B cell (primary cell): ENCODE measurements around the gene SNAP47. TPM values are rescaled to one million over a fixed set of nuclear protein-coding genes. Genes with fewer than 3 reads are reported as not detected.

Experiments used
- ATAC-seq: fragments of 200-7000 bp; cut with Tn5 transposase; one replicate; pipeline ENCODE4 v1.10.0; 2021; ENCODE audit warnings: low read depth, mild to moderate bottlenecking, moderate number of reproducible peaks, moderate library complexity
- CTCF ChIA-PET: fragments of 350-600 bp; sonication (Branson Sonifier 250); formaldehyde crosslinking; loops from one replicate; lab custom pipeline; 2021; ENCODE audit warnings: antibody characterized with exemption, inconsistent platforms; lab: Charles Lee
- POLR2A ChIA-PET: fragments of 350-600 bp; sonication (Branson Sonifier 250); formaldehyde crosslinking; loops from one replicate; lab custom pipeline; 2021; ENCODE audit warnings: antibody characterized with exemption; lab: Charles Lee
- DNase-seq: peaks from one replicate; pipeline ENCODE4 v3.0.0; 2013
- H2AFZ ChIP-seq: 2 replicates; pipeline ENCODE4 v1.6.1; 2012; ENCODE audit warnings: mild to moderate bottlenecking, low read depth, low read length; ENCODE audit not compliant: insufficient read depth, poor library complexity, severe bottlenecking
- H3K27ac ChIP-seq, 2 donors: 1 replicate in 1 of 2; 2 replicates in 1 of 2; pipeline ENCODE4 v1.5.1; 2012 to 2013; ENCODE audit warnings: low read length in 2 of 2, mild to moderate bottlenecking in 2 of 2, moderate library complexity in 1 of 2
- H3K27me3 ChIP-seq, 4 experiments: fragments of 200-600 bp in 1 of 4; sonication (generic) in 1 of 4; replicated peaks in 1 of 4; 1 replicate in 2 of 4; 2 replicates in 2 of 4; pipeline versions ENCODE4 v1.6.1 to v1.7.0; 2013 to 2016; ENCODE audit warnings: low read length in 3 of 4, mild to moderate bottlenecking in 2 of 4, mixed read lengths in 1 of 4, moderate library complexity in 1 of 4; ENCODE audit not compliant: insufficient read depth in 4 of 4, control insufficient read depth in 3 of 4; ENCODE audit errors: control extremely low read depth in 1 of 4
- H3K36me3 ChIP-seq, 2 experiments: replicated peaks in 1 of 2; 1 replicate in 1 of 2; 2 replicates in 1 of 2; pipeline versions ENCODE4 v1.6.1 to v1.7.1; 2013; ENCODE audit warnings: low read length in 1 of 2; ENCODE audit not compliant: insufficient read depth in 2 of 2, control insufficient read depth in 1 of 2; ENCODE audit errors: control extremely low read depth in 1 of 2, extremely low read depth in 1 of 2
- H3K4me1 ChIP-seq, 2 donors: fragments of 200-600 bp in 1 of 2; sonication (generic) in 1 of 2; 1 replicate in 1 of 2; 2 replicates in 1 of 2; pipeline versions ENCODE4 v1.5.1 to v1.6.1; 2013 to 2017; ENCODE audit warnings: low read length in 2 of 2; ENCODE audit not compliant: control insufficient read depth in 2 of 2, insufficient read depth in 2 of 2
- H3K4me2 ChIP-seq: replicated peaks from 2 replicates; pipeline ENCODE3; 2012; ENCODE audit warnings: mild to moderate bottlenecking, low read depth, low read length; ENCODE audit not compliant: poor library complexity, severe bottlenecking
- H3K4me3 ChIP-seq, 5 experiments: fragments of 200-600 bp in 1 of 5; sonication (generic) in 1 of 5; 1 replicate in 3 of 5; 2 replicates in 2 of 5; pipeline versions ENCODE4 v1.5.1 to v1.7.0; 2011 to 2016; ENCODE audit warnings: low read length in 4 of 5, mild to moderate bottlenecking in 4 of 5, low read depth in 2 of 5, control low read depth in 1 of 5, moderate library complexity in 1 of 5; ENCODE audit not compliant: insufficient read depth in 1 of 5; ENCODE audit errors: control extremely low read depth in 1 of 5, extremely low read depth in 1 of 5
- H3K79me2 ChIP-seq: fragments of 200-600 bp; sonication (generic); one replicate; pipeline ENCODE4 v1.6.0; 2016; ENCODE audit warnings: low read length; ENCODE audit not compliant: control insufficient read depth, insufficient read depth
- H3K9ac ChIP-seq: fragments of 200-600 bp; sonication (generic); 2 replicates; pipeline ENCODE4 v1.6.1; 2017; ENCODE audit warnings: mild to moderate bottlenecking, low read length, moderate library complexity
- H3K9me3 ChIP-seq, 3 donors: one replicate each; pipeline versions ENCODE4 v1.6.1 to v1.7.1; 2013; ENCODE audit warnings: low read length in 2 of 3; ENCODE audit not compliant: control insufficient read depth in 2 of 3, insufficient read depth in 1 of 3; ENCODE audit errors: control extremely low read depth in 1 of 3
- H4K20me1 ChIP-seq: 2 replicates; pipeline ENCODE4 v1.6.0; 2012; ENCODE audit warnings: mild to moderate bottlenecking, low read length; ENCODE audit not compliant: insufficient read depth, control insufficient read depth, poor library complexity, severe bottlenecking
- H3K27ac Mint-ChIP-seq: one replicate; pipeline ENCODE4 v1.8.0; 2021; ENCODE audit warnings: mixed read lengths
- H3K27me3 Mint-ChIP-seq: one replicate; pipeline ENCODE4 v1.8.0; 2021; ENCODE audit warnings: mixed read lengths
- H3K4me1 Mint-ChIP-seq: one replicate; pipeline ENCODE4 v1.8.0; 2021; ENCODE audit warnings: mixed read lengths
- H3K4me3 Mint-ChIP-seq: one replicate; pipeline ENCODE4 v1.8.0; 2021; ENCODE audit warnings: mixed read lengths
- H3K9me3 Mint-ChIP-seq: one replicate; pipeline ENCODE4 v1.8.0; 2022; ENCODE audit warnings: mixed read lengths; ENCODE audit not compliant: insufficient read depth
- EZH2 ChIP-seq: IDR thresholded peaks from 2 replicates; pipeline ENCODE4 v1.6.1; 2012; ENCODE audit warnings: borderline replicate concordance, low read depth, mild to moderate bottlenecking, moderate library complexity, low read length; ENCODE audit not compliant: insufficient read depth, poor library complexity, severe bottlenecking
- WGBS: methylation state at CpG from one replicate; pipeline ENCODE4 v1.1.5; 2013; ENCODE audit warnings: missing lambda C conversion rate; ENCODE audit not compliant: insufficient coverage; 5-methylcytosine and 5-hydroxymethylcytosine counted together
- intact Hi-C: fragments of 100-400 bp; cut with micrococcal nuclease; formaldehyde crosslinking; loops from one replicate; pipeline ENCODE4 v1.10.0; 2022
- polyA plus RNA-seq: library from polyadenylated mRNA; depleted of rRNA; stranded (reverse); fragments of >200 nt; gene quantifications from 2 replicates; pipeline ENCODE4 v1.2.3, GENCODE V29; 2012
- total RNA-seq, 2 donors: library from RNA; stranded (reverse); fragments of 120-200 nt in 1 of 2; gene quantifications; 1 replicate in 1 of 2; 2 replicates in 1 of 2; pipeline versions ENCODE4 v1.2.3 to v1.2.4, GENCODE V29; 2013 to 2022
- TF ChIP-seq, protein P1 (sequence below): fragments of 200-600 bp; IDR thresholded peaks from one replicate; pipeline ENCODE4 v1.8.0; 2022; ENCODE audit warnings: antibody characterized with exemption, mild to moderate bottlenecking

SNAP47 gene
- total and polyA plus RNA-seq, 2 donors (not counting 1 experiment from before 2014, with no cell fraction given): 25.6 to 34.9 TPM

GRCh38 chr1:227754958-227755357 is 19.7 kb downstream of the SNAP47 start:
- Histone ChIP-seq H3K27me3 (no peaks in the 10 kb centered on the region), H3K79me2 (peaks cover 27% of the 10 kb centered on the region), H2AFZ (no peak overlapping the region), H4K20me1 (peaks cover 36% of the 10 kb centered on the region), H3K4me1 (no peaks in the 10 kb centered on the region), H3K36me3 (peaks cover 0 to 40% of the 10 kb centered on the region in 2 experiments), H3K4me2 (no peak overlapping the region), H3K9me3 (no peaks in the 10 kb centered on the region), H3K9ac (no peak overlapping the region), H3K4me3 (no peak overlapping the region), H3K27ac (no peak overlapping the region)
- WGBS: 97% methylated on average over 4 of the region's 4 CpGs
- H3K9me3 Mint-ChIP-seq: no peaks in the 10 kb centered on the region
- no peak overlapping the region for H3K4me3 Mint-ChIP-seq
- TF ChIP-seq, protein P1, sequence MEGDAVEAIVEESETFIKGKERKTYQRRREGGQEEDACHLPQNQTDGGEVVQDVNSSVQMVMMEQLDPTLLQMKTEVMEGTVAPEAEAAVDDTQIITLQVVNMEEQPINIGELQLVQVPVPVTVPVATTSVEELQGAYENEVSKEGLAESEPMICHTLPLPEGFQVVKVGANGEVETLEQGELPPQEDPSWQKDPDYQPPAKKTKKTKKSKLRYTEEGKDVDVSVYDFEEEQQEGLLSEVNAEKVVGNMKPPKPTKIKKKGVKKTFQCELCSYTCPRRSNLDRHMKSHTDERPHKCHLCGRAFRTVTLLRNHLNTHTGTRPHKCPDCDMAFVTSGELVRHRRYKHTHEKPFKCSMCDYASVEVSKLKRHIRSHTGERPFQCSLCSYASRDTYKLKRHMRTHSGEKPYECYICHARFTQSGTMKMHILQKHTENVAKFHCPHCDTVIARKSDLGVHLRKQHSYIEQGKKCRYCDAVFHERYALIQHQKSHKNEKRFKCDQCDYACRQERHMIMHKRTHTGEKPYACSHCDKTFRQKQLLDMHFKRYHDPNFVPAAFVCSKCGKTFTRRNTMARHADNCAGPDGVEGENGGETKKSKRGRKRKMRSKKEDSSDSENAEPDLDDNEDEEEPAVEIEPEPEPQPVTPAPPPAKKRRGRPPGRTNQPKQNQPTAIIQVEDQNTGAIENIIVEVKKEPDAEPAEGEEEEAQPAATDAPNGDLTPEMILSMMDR: no peak
- no peak for TF ChIP-seq EZH2
- H3K4me1 Mint-ChIP-seq: peaks cover 3% of the 10 kb centered on the region
- H3K27ac Mint-ChIP-seq: no peak overlapping the region
- intact Hi-C loops: no loop called here
- ChIA-PET POLR2A (no interaction called here), CTCF (no interaction called here)
- no peaks in the 10 kb centered on the region for H3K27me3 Mint-ChIP-seq
- DNase-seq: no peak
- ATAC-seq: no peak

GRCh38 chr1:227756172-227756959 is 21.1 kb downstream of the SNAP47 start:
- H3K79me2 ChIP-seq: peaks cover 19% of the 10 kb centered on the region
- POLR2A ChIA-PET: no interaction called here
- intact Hi-C loops: no loop called here
- no peaks in the 10 kb centered on the region for H3K9me3 ChIP-seq
- no peaks in the 10 kb centered on the region for H3K27me3 Mint-ChIP-seq
- no peaks in the 10 kb centered on the region for H3K9me3 Mint-ChIP-seq
- CTCF ChIA-PET: interaction anchor here (0.6 kb wide), 1 partner anchor 196 kb away, joined by 3 read pairs; no protein-coding TSS in a partner anchor
- H3K4me1 Mint-ChIP-seq: peaks cover 3% of the 10 kb centered on the region
- no peak overlapping the region for H3K4me3 Mint-ChIP-seq
- no peaks in the 10 kb centered on the region for H3K4me1 ChIP-seq
- H3K27ac ChIP-seq: no peak overlapping the region
- no peak overlapping the region for H3K9ac ChIP-seq
- H3K4me3 ChIP-seq: no peak overlapping the region
- ATAC-seq (no peak), DNase-seq (no peak)
- H3K27ac Mint-ChIP-seq: no peak overlapping the region
- peaks cover 0 to 38% of the 10 kb centered on the region in 2 experiments for H3K36me3 ChIP-seq
- no peak for TF ChIP-seq EZH2
- TF ChIP-seq, protein P1: no peak
- H2AFZ ChIP-seq: no peak overlapping the region
- no peak overlapping the region for H3K4me2 ChIP-seq
- 70% methylated on average over 12 of the region's 13 CpGs for WGBS
- peaks cover 27% of the 10 kb centered on the region for H4K20me1 ChIP-seq
- H3K27me3 ChIP-seq: no peaks in the 10 kb centered on the region
